Renal cortex interstitium (tissue), 11 donors: ENCODE measurements around the gene ABHD10. TPM values are rescaled to one million over a fixed set of nuclear protein-coding genes. Genes with fewer than 3 reads are reported as not detected.
"Not testable (repeated sequence)": the region's sequence is repeated elsewhere in the genome, so short reads cannot be mapped to it uniquely, and the experiment has no call there.

Source experiments
- DNase-seq, 11 donors: peaks; one replicate each; pipeline ENCODE4 v3.0.0-alpha.2; 2013; ENCODE audit warnings: low read depth in 9 of 11, low spot score in 4 of 11; ENCODE audit errors: extremely low read depth in 1 of 11
- polyA plus RNA-seq, 3 donors: library from polyadenylated mRNA; unstranded; fragments of 120-200 nt; gene quantifications; one replicate each; pipeline ENCODE4 v1.2.1, GENCODE V29; 2013; ENCODE audit not compliant: insufficient read length in 3 of 3

ABHD10 gene
- polyA plus RNA-seq, 3 donors = 51.8 to 52.9 (median 52.3) TPM

DNA sequence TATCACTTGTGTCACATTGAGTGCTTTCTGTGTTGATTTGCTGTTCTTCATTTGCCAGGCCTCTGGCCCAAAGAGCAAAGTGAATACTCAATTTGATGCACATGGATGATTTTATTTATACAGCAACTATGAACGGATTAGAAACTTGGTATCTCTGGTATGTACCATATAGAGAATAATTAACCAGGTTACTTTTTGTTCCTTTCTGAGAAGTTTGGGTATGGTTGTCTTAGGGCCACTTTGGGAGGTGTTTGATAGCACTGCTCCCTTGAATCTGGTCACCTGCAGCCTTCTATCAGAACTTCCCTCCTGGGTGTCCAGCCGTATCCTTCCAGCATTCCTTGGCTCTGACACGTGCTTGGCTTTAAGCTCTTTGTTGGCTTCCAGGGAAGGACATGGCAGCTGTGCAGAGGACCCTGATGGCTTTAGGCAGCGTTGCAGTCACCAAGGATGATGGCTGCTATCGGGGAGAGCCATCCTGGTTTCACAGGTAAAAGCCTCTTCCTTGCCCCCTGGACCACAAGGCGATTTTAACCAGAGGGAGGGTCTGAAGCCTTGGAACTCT is 32.6 kb downstream of the ABHD10 start:
- DNase-seq = no peak

- DNase-seq = no peak
Measured at GRCh38 chr3:112012205-112012992, 33.6 kb downstream of the ABHD10 start.

DNA sequence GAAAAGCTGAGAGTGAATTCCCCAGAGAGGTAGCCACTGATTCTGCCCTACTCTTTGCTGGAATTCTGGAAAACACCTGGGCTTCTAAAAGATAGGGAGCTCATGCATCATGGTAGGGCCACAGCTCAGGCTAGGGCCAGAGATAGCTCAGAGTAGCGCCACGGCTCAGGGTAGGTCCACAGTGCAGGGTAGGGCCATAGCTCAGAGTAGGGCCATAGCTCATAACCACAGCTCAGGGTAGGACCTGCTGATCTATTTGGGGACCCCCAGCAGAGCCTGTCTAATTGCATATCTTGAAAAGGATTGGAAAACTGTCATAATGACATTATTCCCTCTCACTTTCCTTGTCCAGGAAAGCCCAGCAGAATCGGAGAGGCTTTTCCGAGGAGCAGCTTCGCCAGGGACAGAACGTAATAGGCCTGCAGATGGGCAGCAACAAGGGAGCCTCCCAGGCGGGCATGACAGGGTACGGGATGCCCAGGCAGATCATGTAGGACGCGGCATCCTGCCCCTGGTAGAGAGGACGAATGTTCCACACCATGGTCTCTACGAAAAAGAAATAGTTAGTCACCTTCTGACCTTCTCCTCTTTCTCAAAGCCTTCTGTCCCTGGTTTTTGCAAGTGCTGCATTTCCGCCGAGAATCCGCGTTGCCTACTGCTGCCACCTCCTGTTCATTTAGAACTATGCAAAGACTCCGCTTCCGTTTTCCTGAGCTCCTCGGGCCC is 34.4 kb downstream of the ABHD10 start:
- peak in 9 of 11 donors; percentile 47 to 75 (median 64) for DNase-seq

DNA sequence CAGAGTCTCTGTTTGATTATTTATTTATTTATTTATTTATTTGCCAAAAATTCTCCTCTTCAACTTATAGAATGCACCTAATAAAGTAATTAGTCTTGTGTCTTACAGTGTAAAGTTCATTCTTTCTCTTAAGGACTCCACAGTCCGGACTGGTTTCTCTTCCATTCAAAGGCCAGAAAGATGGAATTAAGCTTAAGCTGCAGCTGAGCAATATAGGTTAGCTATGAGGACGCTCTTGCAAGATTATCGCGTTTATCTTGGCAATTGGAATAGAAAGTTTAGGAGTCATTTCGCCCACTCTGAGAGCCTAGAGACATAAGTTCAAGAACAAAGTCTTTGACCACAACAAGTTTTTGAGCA is 34.9 kb downstream of the ABHD10 start:
- no peak for DNase-seq

- no peak for DNase-seq
Measured at GRCh38 chr3:112017091-112017490, 38.3 kb downstream of the ABHD10 start.

DNA sequence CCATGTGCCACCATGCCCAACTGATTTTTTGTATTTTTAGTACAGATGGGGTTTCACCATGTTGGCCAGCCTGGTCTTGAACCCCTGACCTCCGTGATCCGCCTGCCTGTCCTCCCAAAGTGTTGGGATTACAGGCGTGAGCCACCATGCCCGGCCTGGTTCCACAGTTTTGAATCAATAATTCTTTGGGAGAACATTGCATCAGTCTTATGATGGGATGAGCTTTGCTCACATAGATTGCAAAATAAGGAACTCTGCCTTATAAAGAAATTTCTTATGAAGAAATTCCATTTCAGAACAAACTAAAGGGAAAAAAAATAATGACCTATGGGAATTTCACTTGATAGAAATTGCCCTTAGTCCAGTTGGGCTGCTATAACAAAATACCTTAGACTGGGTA is 39.9 kb downstream of the ABHD10 start:
- DNase-seq = no peak

- DNase-seq = no peak
Measured at GRCh38 chr3:112019716-112020115, 40.9 kb downstream of the ABHD10 start.

- DNase-seq = no peak
Measured at GRCh38 chr3:112020674-112021085, 41.9 kb downstream of the ABHD10 start.

DNA sequence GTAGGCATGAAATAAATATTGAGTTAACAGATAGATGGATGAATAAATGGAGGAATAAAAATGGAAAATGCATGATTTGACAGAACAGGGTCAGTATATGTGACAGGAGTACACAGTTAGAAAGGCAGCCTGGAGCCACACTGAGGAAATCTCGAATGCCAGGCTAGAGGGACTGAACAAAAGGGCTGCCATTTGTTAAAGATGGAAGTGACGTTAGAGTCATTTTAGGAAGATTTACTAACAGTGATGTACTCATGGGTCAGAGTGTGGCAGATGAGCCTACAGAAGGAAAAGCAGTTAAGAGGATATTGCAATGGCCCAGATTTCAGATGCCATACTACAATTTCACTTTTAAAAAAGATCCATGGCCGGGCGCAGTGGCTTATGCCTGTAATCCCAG is 48.3 kb downstream of the ABHD10 start:
- no peak for DNase-seq

GRCh38 chr3:112027826-112028225 is 49.0 kb downstream of the ABHD10 start:
- DNase-seq = no peak

GRCh38 chr3:112030901-112031300 is 52.1 kb downstream of the ABHD10 start:
- no peak for DNase-seq

DNA sequence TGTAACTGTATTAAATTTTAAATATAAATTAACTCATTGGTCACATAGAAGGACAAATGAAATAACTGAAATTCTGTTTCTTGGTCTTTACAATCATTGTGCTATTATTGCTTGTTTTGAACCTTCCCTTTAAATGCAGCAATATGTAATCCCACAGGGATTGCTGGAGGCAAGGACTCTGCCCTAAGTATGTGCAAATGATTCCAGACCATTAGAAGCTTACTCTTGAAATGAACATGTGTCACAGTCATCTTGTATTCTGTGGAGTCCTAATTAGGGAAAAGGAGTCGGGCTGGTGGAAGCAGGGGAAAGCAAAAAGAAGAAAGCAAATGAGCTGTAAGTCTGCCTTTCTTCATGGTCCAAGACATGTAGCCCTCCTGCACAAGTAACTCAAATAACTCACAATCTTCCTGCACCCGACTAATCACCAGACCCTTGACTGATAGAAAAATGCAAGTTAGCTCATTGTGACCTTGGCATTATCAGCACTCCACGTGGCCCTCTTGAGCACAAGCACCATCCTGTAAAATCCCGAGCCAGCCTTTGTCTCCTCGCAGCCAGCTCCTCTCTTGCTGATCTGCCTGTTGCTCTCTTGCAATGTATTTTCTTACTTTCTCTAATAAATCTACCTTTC is 53.4 kb downstream of the ABHD10 start:
- DNase-seq = no peak

DNA sequence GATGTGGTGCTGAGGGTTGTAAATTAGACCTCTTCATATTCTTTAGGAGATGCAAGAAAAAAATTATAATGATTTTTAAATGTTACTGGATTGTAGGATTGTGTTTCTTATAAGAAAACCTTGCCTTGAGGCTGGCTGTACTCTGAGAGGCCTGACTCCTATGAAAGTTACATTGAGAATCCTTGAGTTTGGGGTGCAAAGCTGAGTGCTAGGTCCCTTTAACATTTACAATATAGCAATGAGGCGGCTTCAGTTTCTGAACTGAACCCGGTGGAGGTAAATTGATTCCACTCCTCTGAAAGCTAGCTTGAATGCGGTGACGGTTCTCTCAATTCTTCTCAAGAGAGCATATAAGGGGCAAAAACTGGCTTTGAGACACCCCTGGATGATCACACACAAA is 55.6 kb downstream of the ABHD10 start, which contains the start of gene TMPRSS7:
Gene TMPRSS7 (plus strand): TSS at position 301 of the 400 bp plus-strand sequence. CDS start 110 bp downstream, outside the sequence.
- no peak for DNase-seq

DNA sequence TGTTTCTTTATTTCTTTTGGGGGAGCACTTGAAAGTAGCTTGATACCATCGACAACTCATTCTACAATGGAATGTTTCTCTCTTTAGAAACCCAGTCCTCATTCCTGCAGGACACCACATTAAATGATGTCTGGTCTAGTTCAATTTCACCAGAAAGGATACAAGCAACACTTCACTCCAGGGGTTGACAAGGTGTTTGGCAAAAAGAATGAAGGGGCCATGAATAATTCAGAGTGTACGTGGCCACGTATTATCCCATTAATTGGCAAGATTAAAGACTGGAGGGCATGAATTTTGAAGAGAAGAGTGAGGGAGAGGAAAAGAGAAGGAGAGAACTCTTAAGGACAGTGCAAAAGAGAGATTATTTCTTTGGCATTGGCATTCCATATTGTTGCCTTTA is 56.4 kb downstream of the ABHD10 start:
- no peak for DNase-seq

DNA sequence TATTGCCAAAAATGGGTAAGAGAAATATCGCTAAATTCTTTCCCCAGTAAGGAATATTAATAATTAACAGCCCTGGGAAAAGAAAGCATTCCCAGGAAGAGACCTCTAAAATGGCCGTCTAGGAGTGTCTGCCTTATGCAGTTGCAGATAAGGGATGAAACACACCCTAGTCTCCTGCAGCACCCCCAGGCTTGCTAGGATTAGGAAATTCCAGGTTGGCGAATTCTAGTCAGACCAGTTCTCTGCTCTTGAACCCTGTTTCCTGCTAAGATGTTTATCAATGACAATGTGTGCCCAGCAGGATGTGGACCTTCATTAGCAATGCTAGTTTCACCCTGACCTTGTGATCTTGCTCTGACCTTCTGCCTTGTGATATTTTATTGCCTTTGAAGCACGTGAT is 58.4 kb downstream of the ABHD10 start:
- DNase-seq = not testable (repeated sequence)

GRCh38 chr3:112038863-112039262 is 60.0 kb downstream of the ABHD10 start:
- peak in 1 of 11 donors; percentile 20 for DNase-seq

DNA sequence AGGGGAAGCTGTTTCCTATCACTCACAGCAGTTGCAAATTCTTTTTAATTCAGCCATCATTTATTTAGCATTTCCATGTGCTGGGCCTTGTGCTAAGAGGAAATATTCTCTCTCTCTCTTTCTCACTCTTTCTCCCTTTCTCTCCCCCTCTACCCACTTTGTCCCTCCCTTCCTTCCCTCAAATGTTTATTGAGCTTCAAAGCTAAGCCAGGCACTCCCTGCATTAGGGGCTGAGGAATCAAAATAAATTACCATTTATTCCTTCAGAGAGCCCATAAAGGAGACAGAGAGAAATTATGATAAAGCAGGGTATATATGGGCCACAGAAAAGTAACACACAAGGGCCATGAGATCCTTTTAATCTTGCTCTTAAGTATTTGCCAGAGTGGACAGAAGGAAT is 62.5 kb downstream of the ABHD10 start:
- no peak for DNase-seq

GRCh38 chr3:112042842-112043280 is 64.0 kb downstream of the ABHD10 start:
- no peak for DNase-seq
